GM21737 (cell line): Measurements from ENCODE around the gene FAM3A.
A peak's percentile ranks its signal among the peaks of the same experiment; 100 is the strongest.
"Not testable (repeated sequence)": the region's sequence is repeated elsewhere in the genome, so short reads cannot be mapped to it uniquely, and the experiment has no call there.

Experiments
- ATAC-seq: cut with Tn5 transposase; IDR thresholded peaks from one replicate; pipeline ENCODE4 v1.9.1; 2021; ENCODE audit warnings: mild to moderate bottlenecking, moderate library complexity; ENCODE audit not compliant: unreplicated experiment

FAM3A gene

GRCh38 chrX:154515966-154516655, at the start of gene FAM3A:
Gene FAM3A, minus strand, starts transcription at chrX:154516232. Its CDS starts 460 bp downstream, at chrX:154515772.
- ATAC-seq, result peak; percentile 93

- not testable (repeated sequence) for ATAC-seq
Observed at GRCh38 chrX:154562295-154562694, 46.3 kb upstream of the FAM3A start.

GRCh38 chrX:154560326-154560725, 44.3 kb upstream of the FAM3A start:
- not testable (repeated sequence) for ATAC-seq

- not testable (repeated sequence) for ATAC-seq
Observed at GRCh38 chrX:154558896-154559295, 42.9 kb upstream of the FAM3A start.

GRCh38 chrX:154558060-154558690, 42.1 kb upstream of the FAM3A start:
- ATAC-seq, result not testable (repeated sequence)

GRCh38 chrX:154552112-154552806, 36.2 kb upstream of the FAM3A start:
- ATAC-seq, result not testable (repeated sequence)

- no peak for ATAC-seq
Observed at GRCh38 chrX:154549766-154550165, 33.7 kb upstream of the FAM3A start.

- ATAC-seq, result no peak
Observed at GRCh38 chrX:154548028-154548316, 31.9 kb upstream of the FAM3A start.

- ATAC-seq, result peak; percentile 81
Observed at GRCh38 chrX:154547245-154548027, 31.4 kb upstream of the FAM3A start, which contains the start of gene IKBKG. Gene IKBKG, plus strand, starts transcription at chrX:154547620. Its CDS starts 4,383 bp downstream, at chrX:154552003.

GRCh38 chrX:154546354-154547244, 30.6 kb upstream of the FAM3A start, which contains the start of gene G6PD:
Gene G6PD, minus strand, starts transcription at chrX:154546846. Its CDS starts 691 bp downstream, at chrX:154546155.
- ATAC-seq, result peak; percentile 45

- no peak for ATAC-seq
Observed at GRCh38 chrX:154545673-154546274, 29.7 kb upstream of the FAM3A start.

- no peak for ATAC-seq
Observed at GRCh38 chrX:154542723-154543424, 26.8 kb upstream of the FAM3A start.

- no peak for ATAC-seq
Observed at GRCh38 chrX:154541896-154542722, 26.1 kb upstream of the FAM3A start.

- no peak for ATAC-seq
Observed at GRCh38 chrX:154541589-154541895, 25.5 kb upstream of the FAM3A start.

- ATAC-seq, result no peak
Observed at GRCh38 chrX:154540897-154541535, 25.0 kb upstream of the FAM3A start.

- not testable (repeated sequence) for ATAC-seq
Observed at GRCh38 chrX:154540365-154540764, 24.3 kb upstream of the FAM3A start.

- no peak for ATAC-seq
Observed at GRCh38 chrX:154539077-154539476, 23.0 kb upstream of the FAM3A start.

- ATAC-seq, result no peak
Observed at GRCh38 chrX:154535892-154536291, 19.9 kb upstream of the FAM3A start.
